Fibroblast of lung (primary cell): ENCODE measurements around the gene LGR4.

Source experiments
- CTCF ChIP-seq, 2 donors: IDR thresholded peaks in 1 of 2; conservative IDR thresholded peaks in 1 of 2; 1 replicate in 1 of 2; 2 replicates in 1 of 2; pipeline ENCODE4 v1.5.1; 2011 to 2012; ENCODE audit warnings: low read length in 2 of 2, control low read depth in 1 of 2, inconsistent platforms in 1 of 2, low read depth in 1 of 2, mild to moderate bottlenecking in 1 of 2
- EZH2 ChIP-seq: IDR thresholded peaks from 2 replicates; pipeline ENCODE4 v1.5.1; 2012; ENCODE audit warnings: low read length, control low read depth, mild to moderate bottlenecking; ENCODE audit errors: missing control alignments

GRCh38 chr11:27420722-27421572 is 51.6 kb downstream of the LGR4 start:
- TF ChIP-seq CTCF (conservative IDR thresholded peaks at IDR 0.05 in 1 of 2, IDR thresholded peaks at IDR 0.05 in 1 of 2; ENCODE audit: low read depth in 1 of 2, low read length in 2 of 2) (no peak), EZH2 (no peak)
